ENCODE data around the gene MAOB.

DNA sequence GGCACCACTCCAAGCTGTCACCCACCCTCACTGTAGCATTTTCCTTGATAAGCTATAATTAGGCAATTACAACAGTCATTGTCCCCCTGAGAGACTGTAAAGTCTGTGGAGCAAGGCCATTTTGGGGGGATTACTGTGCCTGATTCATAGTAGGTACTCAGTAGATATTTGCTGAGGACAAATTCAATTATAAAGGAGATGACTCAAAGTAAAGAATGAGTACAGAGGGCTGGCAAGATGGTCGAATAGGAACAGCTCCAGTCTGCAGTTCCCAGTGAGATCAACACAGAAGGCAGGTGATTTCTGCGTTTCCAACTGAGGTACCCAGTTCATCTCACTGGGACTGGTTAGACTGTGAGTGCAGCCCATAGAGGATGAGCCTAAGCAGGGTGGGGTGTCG is 42.0 kb downstream of the MAOB start:
- TF ChIP-seq, protein P1, sequence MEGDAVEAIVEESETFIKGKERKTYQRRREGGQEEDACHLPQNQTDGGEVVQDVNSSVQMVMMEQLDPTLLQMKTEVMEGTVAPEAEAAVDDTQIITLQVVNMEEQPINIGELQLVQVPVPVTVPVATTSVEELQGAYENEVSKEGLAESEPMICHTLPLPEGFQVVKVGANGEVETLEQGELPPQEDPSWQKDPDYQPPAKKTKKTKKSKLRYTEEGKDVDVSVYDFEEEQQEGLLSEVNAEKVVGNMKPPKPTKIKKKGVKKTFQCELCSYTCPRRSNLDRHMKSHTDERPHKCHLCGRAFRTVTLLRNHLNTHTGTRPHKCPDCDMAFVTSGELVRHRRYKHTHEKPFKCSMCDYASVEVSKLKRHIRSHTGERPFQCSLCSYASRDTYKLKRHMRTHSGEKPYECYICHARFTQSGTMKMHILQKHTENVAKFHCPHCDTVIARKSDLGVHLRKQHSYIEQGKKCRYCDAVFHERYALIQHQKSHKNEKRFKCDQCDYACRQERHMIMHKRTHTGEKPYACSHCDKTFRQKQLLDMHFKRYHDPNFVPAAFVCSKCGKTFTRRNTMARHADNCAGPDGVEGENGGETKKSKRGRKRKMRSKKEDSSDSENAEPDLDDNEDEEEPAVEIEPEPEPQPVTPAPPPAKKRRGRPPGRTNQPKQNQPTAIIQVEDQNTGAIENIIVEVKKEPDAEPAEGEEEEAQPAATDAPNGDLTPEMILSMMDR (IDR thresholded peaks at IDR 0.05) = no peak
- TF ChIP-seq ZFX (IDR thresholded peaks at IDR 0.05; ENCODE audit: borderline replicate concordance) = no peak
